H1 (cell line): ENCODE data around the gene MAP6D1. TPM values are rescaled to one million over a fixed set of nuclear protein-coding genes. Genes with fewer than 3 reads are reported as not detected.

Source experiments
- HDAC2 ChIP-seq, 2 experiments: fragments of 300-600 bp in 1 of 2; sonication (generic) in 1 of 2; IDR thresholded peaks; 2 replicates each; pipeline ENCODE4 v1.6.1; 2011 to 2012; ENCODE audit warnings: low read depth in 2 of 2, low read length in 2 of 2, mild to moderate bottlenecking in 2 of 2, moderate library complexity in 2 of 2, borderline replicate concordance in 1 of 2, inconsistent platforms in 1 of 2
- KDM4A ChIP-seq: IDR thresholded peaks from one replicate; pipeline ENCODE4 v1.7.1; 2012; ENCODE audit warnings: low read depth, mild to moderate bottlenecking, moderate library complexity, low read length, inconsistent platforms; ENCODE audit not compliant: severe bottlenecking
- MAFK ChIP-seq: IDR thresholded peaks from 2 replicates; pipeline ENCODE4 v1.6.1; 2012; ENCODE audit warnings: low read depth, mild to moderate bottlenecking, improper control_type of control experiment, low read length
- NANOG ChIP-seq: IDR thresholded peaks from 2 replicates; pipeline ENCODE4 v1.6.1; 2011; ENCODE audit warnings: low read length, low read depth, mild to moderate bottlenecking, inconsistent platforms; ENCODE audit not compliant: insufficient read depth, poor library complexity, severe bottlenecking
- POLR2A ChIP-seq, 2 experiments: IDR thresholded peaks; 1 replicate in 1 of 2; 2 replicates in 1 of 2; pipeline ENCODE4 v1.6.1; 2011; ENCODE audit warnings: low read depth in 2 of 2, low read length in 2 of 2, mild to moderate bottlenecking in 2 of 2; ENCODE audit errors: control extremely low read depth in 1 of 2
- RBBP5 ChIP-seq: IDR thresholded peaks from 2 replicates; pipeline ENCODE4 v1.7.1; 2012; ENCODE audit warnings: low read depth, mild to moderate bottlenecking, inconsistent platforms, low read length, moderate library complexity, borderline replicate concordance
- polyA plus RNA-seq, 7 experiments: library from polyadenylated mRNA; depleted of rRNA in 3 of 7; stranded (reverse) in 5 of 7; unstranded in 2 of 7; fragments of >200 nt in 5 of 7; fragments of 200-250 nt in 2 of 7; gene quantifications; 1 replicate in 5 of 7; 2 replicates in 1 of 7; 4 replicates in 1 of 7; pipeline versions ENCODE4 v1.2.1 to v1.2.3, GENCODE V29; 2011 to 2013; ENCODE audit warnings: missing spikeins in 2 of 7, mixed read lengths in 2 of 7
- total RNA-seq: library from RNA; stranded (reverse); fragmentation: NEBNext Ultra II Directional; extraction: Animal tissue kit (Norgen Biotek cat#: 25700); gene quantifications from 2 replicates; pipeline ENCODE4 v1.2.1, GENCODE V29; 2021
- TF ChIP-seq, protein P1 (sequence below): IDR thresholded peaks from 2 replicates; pipeline ENCODE4 v1.6.1; 2011; ENCODE audit warnings: low read length, improper control_type of control experiment
- TF ChIP-seq, protein P2 (sequence below), 3 experiments: IDR thresholded peaks; 1 replicate in 2 of 3; 2 replicates in 1 of 3; pipeline versions ENCODE4 v1.5.1 to v1.6.1; 2011; ENCODE audit warnings: low read length in 3 of 3, mild to moderate bottlenecking in 3 of 3, inconsistent platforms in 2 of 3, low read depth in 1 of 3, moderate library complexity in 1 of 3; ENCODE audit not compliant: insufficient read depth in 1 of 3; ENCODE audit errors: control extremely low read depth in 1 of 3

Gene MAP6D1
- total and polyA plus RNA-seq, 2 of the 8 experiments (the other 6 are each of a cell fraction or from before 2014, with no cell fraction given) = 4.8 to 5.2 TPM

DNA sequence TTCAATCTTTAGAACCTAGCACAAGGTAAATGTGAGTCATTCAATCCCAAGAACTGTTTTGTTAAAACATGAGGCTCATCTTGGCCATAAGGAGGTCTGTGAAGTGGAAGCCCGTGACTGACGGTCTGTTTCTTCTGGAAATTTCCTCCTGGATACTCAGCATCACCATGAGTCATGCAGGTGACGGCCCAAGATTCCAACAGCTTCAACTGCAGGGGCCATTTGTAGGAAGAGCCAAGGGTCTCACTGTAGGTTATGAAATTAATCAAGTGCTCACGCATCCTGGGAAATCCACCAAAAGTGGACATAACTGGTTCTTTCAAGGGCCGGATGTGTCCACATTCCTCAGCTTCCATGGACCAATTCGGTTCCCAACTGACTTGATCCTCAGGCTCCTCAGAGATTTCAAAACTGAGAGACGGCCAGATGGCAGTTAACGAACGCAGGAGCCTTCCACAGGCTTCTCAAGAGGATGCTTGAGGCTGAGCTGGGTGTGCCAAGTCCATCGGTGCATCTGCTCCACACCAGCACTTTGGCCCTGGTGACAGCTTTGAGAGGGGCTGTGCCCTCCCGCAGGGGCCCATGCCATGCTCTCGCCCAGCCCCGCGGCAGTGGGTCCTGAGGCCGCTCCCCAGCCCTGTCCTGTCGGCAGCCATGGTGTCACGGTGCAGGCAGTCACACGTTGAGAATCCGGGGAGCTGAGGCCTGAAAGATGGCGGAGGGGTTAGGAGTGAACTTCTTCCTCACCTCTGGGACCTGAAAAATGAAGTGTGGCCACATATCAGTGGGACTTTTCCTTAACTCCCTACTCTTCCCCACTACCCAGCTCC, 8.5 kb downstream of the MAP6D1 start (continued):
- TF ChIP-seq MAFK = no peak
- no peak for TF ChIP-seq NANOG
- TF ChIP-seq HDAC2 (IDR thresholded peaks at IDR 0.05; ENCODE audit: borderline replicate concordance in 1 of 2, low read depth in 2 of 2, low read length in 2 of 2) = no peak
- no peak for TF ChIP-seq KDM4A
- no peak for TF ChIP-seq POLR2A (IDR thresholded peaks at IDR 0.05; ENCODE audit: control extremely low read depth in 1 of 2, low read depth in 2 of 2, low read length in 2 of 2)
- TF ChIP-seq, protein P1, sequence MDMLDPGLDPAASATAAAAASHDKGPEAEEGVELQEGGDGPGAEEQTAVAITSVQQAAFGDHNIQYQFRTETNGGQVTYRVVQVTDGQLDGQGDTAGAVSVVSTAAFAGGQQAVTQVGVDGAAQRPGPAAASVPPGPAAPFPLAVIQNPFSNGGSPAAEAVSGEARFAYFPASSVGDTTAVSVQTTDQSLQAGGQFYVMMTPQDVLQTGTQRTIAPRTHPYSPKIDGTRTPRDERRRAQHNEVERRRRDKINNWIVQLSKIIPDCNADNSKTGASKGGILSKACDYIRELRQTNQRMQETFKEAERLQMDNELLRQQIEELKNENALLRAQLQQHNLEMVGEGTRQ = no peak
- no peak for TF ChIP-seq RBBP5
- TF ChIP-seq, protein P2, sequence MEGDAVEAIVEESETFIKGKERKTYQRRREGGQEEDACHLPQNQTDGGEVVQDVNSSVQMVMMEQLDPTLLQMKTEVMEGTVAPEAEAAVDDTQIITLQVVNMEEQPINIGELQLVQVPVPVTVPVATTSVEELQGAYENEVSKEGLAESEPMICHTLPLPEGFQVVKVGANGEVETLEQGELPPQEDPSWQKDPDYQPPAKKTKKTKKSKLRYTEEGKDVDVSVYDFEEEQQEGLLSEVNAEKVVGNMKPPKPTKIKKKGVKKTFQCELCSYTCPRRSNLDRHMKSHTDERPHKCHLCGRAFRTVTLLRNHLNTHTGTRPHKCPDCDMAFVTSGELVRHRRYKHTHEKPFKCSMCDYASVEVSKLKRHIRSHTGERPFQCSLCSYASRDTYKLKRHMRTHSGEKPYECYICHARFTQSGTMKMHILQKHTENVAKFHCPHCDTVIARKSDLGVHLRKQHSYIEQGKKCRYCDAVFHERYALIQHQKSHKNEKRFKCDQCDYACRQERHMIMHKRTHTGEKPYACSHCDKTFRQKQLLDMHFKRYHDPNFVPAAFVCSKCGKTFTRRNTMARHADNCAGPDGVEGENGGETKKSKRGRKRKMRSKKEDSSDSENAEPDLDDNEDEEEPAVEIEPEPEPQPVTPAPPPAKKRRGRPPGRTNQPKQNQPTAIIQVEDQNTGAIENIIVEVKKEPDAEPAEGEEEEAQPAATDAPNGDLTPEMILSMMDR (IDR thresholded peaks at IDR 0.05; ENCODE audit: control extremely low read depth in 1 of 3, insufficient read depth in 1 of 3, low read depth in 1 of 3, low read length in 3 of 3) = no peak
- TF ChIP-seq, all 59 proteins: peak for 0
